H1 (cell line): Measurements from ENCODE around the gene CCER1. TPM values are rescaled to one million over a fixed set of nuclear protein-coding genes. Genes with fewer than 3 reads are reported as not detected.

ENCODE experiments used
- CTCF ChIA-PET: fragments of 300-600 bp; sonication (Branson Sonifier 250); formaldehyde crosslinking; loops from one replicate; lab custom pipeline; 2021; ENCODE audit not compliant: partially characterized antibody; lab: Charles Lee
- POLR2A ChIA-PET: fragments of 300-600 bp; sonication (Branson Sonifier 250); formaldehyde crosslinking; loops from one replicate; lab custom pipeline; 2021; ENCODE audit warnings: inconsistent platforms; ENCODE audit not compliant: partially characterized antibody; lab: Charles Lee
- DNase-seq, 2 experiments: peaks; one replicate each; pipeline versions ENCODE4 v3.0.0 to v3.0.0-alpha.2; 2010 to 2022; ENCODE audit warnings: low spot score in 2 of 2, low read depth in 1 of 2, mixed read lengths in 1 of 2
- FAIRE-seq: peaks from 2 replicates; lab custom pipeline; 2011; peaks lifted over from hg19 to GRCh38; lab: Jason Lieb, UNC
- H2AFZ ChIP-seq: 2 replicates; pipeline ENCODE4 v1.8.1; 2012; ENCODE audit warnings: low read length, inconsistent platforms
- H2AK5ac ChIP-seq: 2 replicates; pipeline ENCODE4 v1.6.1; 2013; ENCODE audit warnings: low read depth, low read length
- H2BK120ac ChIP-seq: replicated peaks from 2 replicates; pipeline ENCODE3; 2013; ENCODE audit warnings: low read depth, low read length, inconsistent platforms
- H2BK12ac ChIP-seq: 2 replicates; pipeline ENCODE4 v1.6.1; 2013; ENCODE audit warnings: low read depth, low read length
- H2BK15ac ChIP-seq: 2 replicates; pipeline ENCODE4 v1.6.1; 2013; ENCODE audit warnings: low read length
- H2BK20ac ChIP-seq: 2 replicates; pipeline ENCODE4 v1.6.1; 2013; ENCODE audit warnings: low read length
- H2BK5ac ChIP-seq: 2 replicates; pipeline ENCODE4 v1.6.1; 2013; ENCODE audit warnings: low read depth, low read length
- H3K14ac ChIP-seq: 2 replicates; pipeline ENCODE4 v1.6.1; 2013; ENCODE audit warnings: inconsistent platforms; ENCODE audit not compliant: insufficient read length
- H3K18ac ChIP-seq: 2 replicates; pipeline ENCODE4 v1.6.1; 2013; ENCODE audit warnings: low read length; ENCODE audit errors: extremely low read depth
- H3K23ac ChIP-seq: 2 replicates; pipeline ENCODE4 v1.6.1; 2013; ENCODE audit warnings: inconsistent platforms; ENCODE audit not compliant: insufficient read length
- H3K23me2 ChIP-seq: 2 replicates; pipeline ENCODE4 v1.6.1; 2013; ENCODE audit warnings: low read depth, low read length
- H3K27ac ChIP-seq: 2 replicates; pipeline ENCODE4 v1.6.1; 2011; ENCODE audit warnings: low read depth, low read length, inconsistent platforms
- H3K27me3 ChIP-seq, 4 experiments: replicated peaks in 1 of 4; 1 replicate in 1 of 4; 2 replicates in 3 of 4; pipeline versions ENCODE4 v1.6.1 to v1.8.1; 2011 to 2013; ENCODE audit warnings: low read length in 3 of 4, mild to moderate bottlenecking in 3 of 4, inconsistent platforms in 2 of 4, mixed read lengths in 2 of 4, moderate library complexity in 1 of 4; ENCODE audit not compliant: control insufficient read depth in 3 of 4, insufficient read depth in 3 of 4; ENCODE audit errors: extremely low read depth in 1 of 4
- H3K36me3 ChIP-seq, 4 experiments: 2 replicates each; pipeline versions ENCODE4 v1.6.1 to v1.8.1; 2011 to 2013; ENCODE audit warnings: mild to moderate bottlenecking in 4 of 4, low read length in 3 of 4, moderate library complexity in 2 of 4, control low read depth in 1 of 4, inconsistent platforms in 1 of 4; ENCODE audit not compliant: insufficient read depth in 4 of 4, control insufficient read depth in 2 of 4
- H3K4ac ChIP-seq: replicated peaks from 2 replicates; pipeline ENCODE3; 2013; ENCODE audit warnings: low read length, low read depth, mixed read lengths, inconsistent platforms; ENCODE audit not compliant: insufficient read length
- H3K4me1 ChIP-seq, 4 experiments: replicated peaks in 1 of 4; 1 replicate in 1 of 4; 2 replicates in 3 of 4; pipeline versions ENCODE4 v1.6.1 to v1.8.1; 2011 to 2013; ENCODE audit warnings: low read length in 3 of 4, inconsistent platforms in 2 of 4, mixed read lengths in 1 of 4; ENCODE audit not compliant: insufficient read depth in 4 of 4, control insufficient read depth in 3 of 4
- H3K4me2 ChIP-seq, 2 experiments: 2 replicates each; pipeline versions ENCODE4 v1.6.1 to v1.8.1; 2011 to 2013; ENCODE audit warnings: low read depth in 2 of 2, low read length in 2 of 2, control low read depth in 1 of 2, inconsistent platforms in 1 of 2, mild to moderate bottlenecking in 1 of 2; ENCODE audit not compliant: insufficient read depth in 1 of 2
- H3K4me3 ChIP-seq, 4 experiments: fragments of 200-600, 300-600 bp in 1 of 4; sonication (generic), shearing (Covaris generic), sonication (Bioruptor Twin) in 1 of 4; 2 replicates each; pipeline versions ENCODE4 v1.5.1 to v1.8.1; 2011 to 2016; ENCODE audit warnings: low read length in 4 of 4, low read depth in 3 of 4, control low read depth in 2 of 4, inconsistent platforms in 2 of 4, mild to moderate bottlenecking in 2 of 4, mixed read lengths in 1 of 4, moderate library complexity in 1 of 4; ENCODE audit not compliant: insufficient read depth in 2 of 4; ENCODE audit errors: extremely low read depth in 1 of 4
- H3K56ac ChIP-seq: replicated peaks from 2 replicates; pipeline ENCODE3; 2013; ENCODE audit warnings: low read depth, mild to moderate bottlenecking, mixed read lengths, low read length, inconsistent platforms; ENCODE audit not compliant: insufficient read length
- H3K79me1 ChIP-seq: 2 replicates; pipeline ENCODE4 v1.6.1; 2013; ENCODE audit warnings: low read depth, low read length, control low read depth
- H3K79me2 ChIP-seq, 2 experiments: 2 replicates each; pipeline versions ENCODE4 v1.6.1 to v1.8.1; 2012 to 2013; ENCODE audit warnings: low read length in 2 of 2, mild to moderate bottlenecking in 2 of 2, inconsistent platforms in 1 of 2; ENCODE audit not compliant: insufficient read depth in 2 of 2, control insufficient read depth in 1 of 2
- H3K9ac ChIP-seq, 4 experiments: replicated peaks in 1 of 4; 1 replicate in 1 of 4; 2 replicates in 3 of 4; pipeline versions ENCODE4 v1.6.1 to v1.8.1; 2011 to 2013; ENCODE audit warnings: low read depth in 3 of 4, low read length in 3 of 4, control low read depth in 2 of 4, mild to moderate bottlenecking in 2 of 4, moderate library complexity in 2 of 4, inconsistent platforms in 1 of 4; ENCODE audit errors: extremely low read depth in 1 of 4
- H3K9me3 ChIP-seq, 2 experiments: 2 replicates each; pipeline versions ENCODE4 v1.6.1 to v1.8.1; 2012 to 2013; ENCODE audit warnings: mild to moderate bottlenecking in 2 of 2, moderate library complexity in 2 of 2, control low read depth in 1 of 2, inconsistent platforms in 1 of 2, low read depth in 1 of 2, low read length in 1 of 2, mixed read lengths in 1 of 2; ENCODE audit not compliant: insufficient read depth in 2 of 2
- H4K20me1 ChIP-seq, 2 experiments: replicated peaks in 1 of 2; 2 replicates each; pipeline versions ENCODE3 to v1.8.1; 2011 to 2013; ENCODE audit warnings: inconsistent platforms in 2 of 2, low read length in 2 of 2, mild to moderate bottlenecking in 1 of 2; ENCODE audit not compliant: insufficient read depth in 2 of 2, control insufficient read depth in 1 of 2
- H4K5ac ChIP-seq: 2 replicates; pipeline ENCODE4 v1.6.1; 2013; ENCODE audit warnings: low read length, low read depth, mixed read lengths, inconsistent platforms; ENCODE audit not compliant: insufficient read length
- H4K8ac ChIP-seq: 2 replicates; pipeline ENCODE4 v1.8.0; 2013; ENCODE audit warnings: mild to moderate bottlenecking, moderate library complexity, low read length, inconsistent platforms; ENCODE audit not compliant: insufficient read depth; ENCODE audit errors: extremely low read depth
- H4K91ac ChIP-seq: replicated peaks from 2 replicates; pipeline ENCODE3; 2013; ENCODE audit warnings: low read length, mixed read lengths, inconsistent platforms; ENCODE audit not compliant: insufficient read length
- BRCA1 ChIP-seq: IDR thresholded peaks from 2 replicates; pipeline ENCODE4 v1.6.1; 2012; ENCODE audit warnings: low read depth, low read length, improper control_type of control experiment
- HDAC2 ChIP-seq, 2 experiments: fragments of 300-600 bp in 1 of 2; sonication (generic) in 1 of 2; IDR thresholded peaks; 2 replicates each; pipeline ENCODE4 v1.6.1; 2011 to 2012; ENCODE audit warnings: low read depth in 2 of 2, low read length in 2 of 2, mild to moderate bottlenecking in 2 of 2, moderate library complexity in 2 of 2, borderline replicate concordance in 1 of 2, inconsistent platforms in 1 of 2
- NANOG ChIP-seq: IDR thresholded peaks from 2 replicates; pipeline ENCODE4 v1.6.1; 2011; ENCODE audit warnings: low read length, low read depth, mild to moderate bottlenecking, inconsistent platforms; ENCODE audit not compliant: insufficient read depth, poor library complexity, severe bottlenecking
- POU5F1 ChIP-seq: IDR thresholded peaks from 2 replicates; pipeline ENCODE4 v1.6.1; 2011; ENCODE audit warnings: low read depth, mild to moderate bottlenecking, low read length, moderate library complexity
- TBP ChIP-seq: IDR thresholded peaks from 2 replicates; pipeline ENCODE4 v1.6.1; 2011; ENCODE audit warnings: low read depth, low read length, improper control_type of control experiment
- WGBS, 2 experiments: shearing (Covaris generic) in 1 of 2; methylation state at CpG; one replicate each; pipeline versions ENCODE4 v1.1.6 to v1.1.7; 2013 to 2015; ENCODE audit warnings: low lambda C conversion rate in 2 of 2, mixed read lengths in 2 of 2, inconsistent platforms in 1 of 2, low coverage in 1 of 2, missing lambda C conversion rate in 1 of 2; ENCODE audit not compliant: insufficient replicate concordance in 2 of 2, insufficient coverage in 1 of 2, insufficient read length in 1 of 2; ENCODE audit errors: extremely low coverage in 1 of 2, missing lambda C conversion rate in 1 of 2; 5-methylcytosine and 5-hydroxymethylcytosine counted together
- polyA plus RNA-seq, 7 experiments: library from polyadenylated mRNA; depleted of rRNA in 3 of 7; stranded (reverse) in 5 of 7; unstranded in 2 of 7; fragments of >200 nt in 5 of 7; fragments of 200-250 nt in 2 of 7; gene quantifications; 1 replicate in 5 of 7; 2 replicates in 1 of 7; 4 replicates in 1 of 7; pipeline versions ENCODE4 v1.2.1 to v1.2.3, GENCODE V29; 2011 to 2013; ENCODE audit warnings: missing spikeins in 2 of 7, mixed read lengths in 2 of 7
- total RNA-seq: library from RNA; stranded (reverse); fragmentation: NEBNext Ultra II Directional; extraction: Animal tissue kit (Norgen Biotek cat#: 25700); gene quantifications from 2 replicates; pipeline ENCODE4 v1.2.1, GENCODE V29; 2021

Gene CCER1
- total and polyA plus RNA-seq, 2 of the 8 experiments (the other 6 are each of a cell fraction or from before 2014, with no cell fraction given): not detected

DNA sequence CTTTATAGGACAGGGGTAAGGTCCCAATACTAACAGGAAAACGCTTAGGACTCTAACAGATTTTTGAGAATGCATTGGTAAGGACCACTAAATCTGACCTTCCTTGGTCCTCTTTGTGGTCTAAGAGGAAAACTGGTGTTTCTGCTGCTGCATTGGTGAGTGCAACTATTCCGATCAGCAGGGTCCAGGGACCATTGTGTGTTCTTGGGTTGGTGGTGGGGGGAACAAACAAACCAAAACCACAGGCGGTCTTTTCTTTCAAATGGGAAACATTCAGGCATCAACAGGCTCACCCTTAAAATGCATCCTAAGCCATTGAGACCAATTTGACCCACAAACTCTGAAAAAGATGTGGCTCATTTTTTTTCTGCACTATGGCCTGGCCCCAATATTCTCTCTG is 29.1 kb upstream of the CCER1 start:
- Histone ChIP-seq H3K18ac (no peak overlapping the region), H3K4me1 (peaks cover 0 to 14% (median 2%) of the 10 kb centered on the region in 4 experiments; a peak in 2 of 7 replicates), H3K14ac (no peak overlapping the region), H3K4ac (no peak overlapping the region), H2BK15ac (no peak overlapping the region), H2BK20ac (no peak overlapping the region), H2AFZ (no peak overlapping the region), H3K9me3 (peaks cover 3 to 5% of the 10 kb centered on the region in 2 experiments; a peak in 1 of 4 replicates), H3K27ac (no peak overlapping the region), H2BK120ac (no peak overlapping the region), H3K4me2 (peak overlapping the region; percentile 12 to 24; a peak in 2 of 4 replicates), H3K23me2 (no peaks in the 10 kb centered on the region), H4K5ac (no peak overlapping the region), H3K23ac (no peak overlapping the region), H3K27me3 (peaks cover 13 to 40% (median 23%) of the 10 kb centered on the region in 4 experiments), H2AK5ac (no peak overlapping the region), H3K56ac (no peak overlapping the region), H4K20me1 (peaks cover 0 to 1% of the 10 kb centered on the region in 2 experiments), H3K9ac (no peak overlapping the region), H3K4me3 (no peak overlapping the region), H4K91ac (no peak overlapping the region), H4K8ac (no peak overlapping the region), H2BK5ac (no peak overlapping the region), H3K79me2 (no peaks in the 10 kb centered on the region), H2BK12ac (no peak overlapping the region), H3K79me1 (no peaks in the 10 kb centered on the region), H3K36me3 (no peaks in the 10 kb centered on the region)
- CTCF ChIA-PET: interaction anchor here (0.6 to 4.3 kb wide), 5 partner anchors 10 to 346 kb away, joined by 3 to 29 read pairs (median 4); partner anchors contain the start of gene LUM
- 7% methylated on average over 3 of the region's 3 CpGs; no CpG with 5 or more reads in 1 of the 2 experiments for WGBS, 2 experiments
- no peak for TF ChIP-seq BRCA1
- TF ChIP-seq POU5F1: no peak
- peak; percentile 79 for TF ChIP-seq NANOG
- TF ChIP-seq HDAC2 (IDR thresholded peaks at IDR 0.05; ENCODE audit: borderline replicate concordance in 1 of 2, low read depth in 2 of 2, low read length in 2 of 2): no peak
- no peak for TF ChIP-seq TBP
- DNase-seq (peak; percentile 19 to 48), FAIRE-seq (no peak)
- POLR2A ChIA-PET: interaction anchor here (1.5 kb wide), 1 partner anchor 9 kb away, joined by 5 read pairs; no protein-coding TSS in a partner anchor
